ENCODE results near the gene GNB1L.

DNA sequence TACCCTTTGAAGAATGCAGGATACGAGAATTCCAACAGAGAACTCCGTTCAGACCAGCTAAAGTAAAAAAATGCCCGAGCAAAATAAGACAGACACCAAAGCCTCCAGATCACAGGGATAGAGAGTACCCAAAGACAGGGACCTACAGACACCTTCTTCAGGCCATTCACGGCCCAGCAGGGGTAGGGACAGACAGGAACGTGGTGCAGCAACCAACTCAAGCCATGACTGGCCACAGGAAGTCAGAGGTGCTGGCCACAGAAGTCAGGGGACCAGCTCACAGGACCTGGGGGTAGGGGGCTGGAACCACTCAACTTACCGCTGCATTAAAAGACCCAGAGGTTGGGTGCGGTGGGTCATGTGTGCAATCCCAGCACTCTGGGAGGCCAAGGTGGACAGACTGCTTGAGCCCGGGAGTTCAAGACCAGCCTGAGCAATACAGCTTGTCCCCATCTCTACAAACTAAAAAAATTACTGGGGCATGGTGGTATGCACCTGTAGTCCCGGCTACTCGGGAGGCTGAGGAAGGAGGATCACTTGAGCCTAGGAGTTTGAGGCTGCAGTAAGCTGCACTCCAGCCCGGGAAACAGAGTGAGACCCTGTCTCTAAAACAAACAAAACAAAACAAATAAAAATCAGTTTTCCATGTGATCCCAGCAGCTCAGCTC, 47.0 kb upstream of the GNB1L start:
- TF ChIP-seq MEIS2 (IDR thresholded peaks at IDR 0.05; ENCODE audit: partially characterized antibody): no peak
- TF ChIP-seq SP2 (IDR thresholded peaks at IDR 0.05; ENCODE audit: extremely low read depth, low read depth, low read length, poor library complexity, severe bottlenecking): no peak
- no peak for TF ChIP-seq ETV1 (tag; conservative IDR thresholded peaks at IDR 0.05; ENCODE audit: low read depth)
- no peak for TF ChIP-seq SMARCC2 (IDR thresholded peaks at IDR 0.05; ENCODE audit: low read depth)
- no peak for TF ChIP-seq POLR2AphosphoS5 (IDR thresholded peaks at IDR 0.05; ENCODE audit: control insufficient read depth, insufficient read depth, low read depth, low read length)
- TF ChIP-seq NR3C1 (CRISPR knock-in tag; IDR thresholded peaks at IDR 0.05): no peak
- TF ChIP-seq TAF1 (IDR thresholded peaks at IDR 0.05; ENCODE audit: control insufficient read depth, extremely low read depth, insufficient read depth, low read length, severe bottlenecking): no peak
- TF ChIP-seq ARNT (IDR thresholded peaks at IDR 0.05): no peak
- TF ChIP-seq POLR2A (conservative IDR thresholded peaks at IDR 0.05): no peak
- no peak for TF ChIP-seq RAD51 (IDR thresholded peaks at IDR 0.05; ENCODE audit: borderline replicate concordance, low read depth)
- TF ChIP-seq, protein P1, sequence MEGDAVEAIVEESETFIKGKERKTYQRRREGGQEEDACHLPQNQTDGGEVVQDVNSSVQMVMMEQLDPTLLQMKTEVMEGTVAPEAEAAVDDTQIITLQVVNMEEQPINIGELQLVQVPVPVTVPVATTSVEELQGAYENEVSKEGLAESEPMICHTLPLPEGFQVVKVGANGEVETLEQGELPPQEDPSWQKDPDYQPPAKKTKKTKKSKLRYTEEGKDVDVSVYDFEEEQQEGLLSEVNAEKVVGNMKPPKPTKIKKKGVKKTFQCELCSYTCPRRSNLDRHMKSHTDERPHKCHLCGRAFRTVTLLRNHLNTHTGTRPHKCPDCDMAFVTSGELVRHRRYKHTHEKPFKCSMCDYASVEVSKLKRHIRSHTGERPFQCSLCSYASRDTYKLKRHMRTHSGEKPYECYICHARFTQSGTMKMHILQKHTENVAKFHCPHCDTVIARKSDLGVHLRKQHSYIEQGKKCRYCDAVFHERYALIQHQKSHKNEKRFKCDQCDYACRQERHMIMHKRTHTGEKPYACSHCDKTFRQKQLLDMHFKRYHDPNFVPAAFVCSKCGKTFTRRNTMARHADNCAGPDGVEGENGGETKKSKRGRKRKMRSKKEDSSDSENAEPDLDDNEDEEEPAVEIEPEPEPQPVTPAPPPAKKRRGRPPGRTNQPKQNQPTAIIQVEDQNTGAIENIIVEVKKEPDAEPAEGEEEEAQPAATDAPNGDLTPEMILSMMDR (IDR thresholded peaks at IDR 0.05 in 2 of 3, conservative IDR thresholded peaks at IDR 0.05 in 1 of 3; ENCODE audit: insufficient read depth in 2 of 3, low read depth in 1 of 3, low read length in 3 of 3): no peak
- TF ChIP-seq MYC (IDR thresholded peaks at IDR 0.05; ENCODE audit: low read depth, low read length): no peak
- no peak for TF ChIP-seq MYC (CRISPR knock-in tag; IDR thresholded peaks at IDR 0.05; ENCODE audit: borderline replicate concordance, low read depth)
